Smooth muscle cell (in vitro differentiated cells): ENCODE data around the gene RBMS3. TPM values are rescaled to one million over a fixed set of nuclear protein-coding genes. Genes with fewer than 3 reads are reported as not detected.

Source experiments
- DNase-seq: peaks from one replicate; lab custom pipeline; 2025; ENCODE audit not compliant: unreplicated experiment; lab: John Stamatoyannopoulos, UW
- H2AFZ ChIP-seq: fragments of 200-600 bp; sonication (generic); 2 replicates; pipeline ENCODE4 v1.6.0; 2016; ENCODE audit warnings: antibody characterized with exemption, low read depth, mild to moderate bottlenecking
- H3F3A ChIP-seq: fragments of 200-600 bp; sonication (generic); 2 replicates; pipeline ENCODE4 v1.6.0; 2017; ENCODE audit warnings: antibody characterized with exemption, low read depth
- H3K27ac ChIP-seq: fragments of 200-600 bp; sonication (generic); 2 replicates; pipeline ENCODE4 v1.5.1; 2016; ENCODE audit warnings: low read depth, mild to moderate bottlenecking
- H3K27me3 ChIP-seq: fragments of 200-600 bp; sonication (generic); 2 replicates; pipeline ENCODE4 v1.6.1; 2016; ENCODE audit warnings: low read depth, mild to moderate bottlenecking
- H3K36me3 ChIP-seq: fragments of 200-600 bp; sonication (generic); 2 replicates; pipeline ENCODE4 v1.5.1; 2016; ENCODE audit warnings: low read depth
- H3K4me1 ChIP-seq: fragments of 200-600 bp; sonication (generic); 2 replicates; pipeline ENCODE4 v1.5.1; 2016; ENCODE audit warnings: low read depth
- H3K4me2 ChIP-seq: fragments of 200-600 bp; sonication (generic); 2 replicates; pipeline ENCODE4 v1.6.0; 2016; ENCODE audit warnings: mild to moderate bottlenecking
- H3K4me3 ChIP-seq: fragments of 200-600 bp; sonication (generic); 2 replicates; pipeline ENCODE4 v1.5.1; 2016; ENCODE audit warnings: mild to moderate bottlenecking
- H3K79me2 ChIP-seq: fragments of 200-600 bp; sonication (generic); 2 replicates; pipeline ENCODE4 v1.6.0; 2016; ENCODE audit warnings: low read depth, mild to moderate bottlenecking
- H3K9ac ChIP-seq: fragments of 200-600 bp; sonication (generic); 2 replicates; pipeline ENCODE4 v1.6.0; 2016; ENCODE audit warnings: low read depth
- H3K9me3 ChIP-seq: fragments of 200-600 bp; sonication (generic); replicated peaks from 2 replicates; pipeline ENCODE4 v1.5.1; 2016; ENCODE audit warnings: low read depth
- H4K20me1 ChIP-seq: fragments of 200-600 bp; sonication (generic); 2 replicates; pipeline ENCODE4 v1.6.0; 2016; ENCODE audit warnings: low read depth
- CTCF ChIP-seq: fragments of 200-600 bp; sonication (generic); IDR thresholded peaks from 2 replicates; pipeline ENCODE4 v1.5.1; 2017; ENCODE audit warnings: borderline replicate concordance, mild to moderate bottlenecking, antibody characterized with exemption; ENCODE audit not compliant: insufficient read depth, poor library complexity, severe bottlenecking
- WGBS: methylation state at CpG from one replicate; pipeline ENCODE4 v1.1.7; 2016; ENCODE audit warnings: low lambda C conversion rate; 5-methylcytosine and 5-hydroxymethylcytosine counted together
- polyA plus RNA-seq: library from polyadenylated mRNA; unstranded; fragments of >200 nt; fragmentation: Nextera tagmentation; extraction: Ambion mirVana; gene quantifications from 2 replicates; pipeline ENCODE4 v1.2.1, GENCODE V29; 2016
- total RNA-seq: library from RNA; depleted of rRNA; stranded (reverse); fragments of >200 nt; gene quantifications from 2 replicates; pipeline ENCODE4 v1.2.3, GENCODE V29; 2014

RBMS3 gene
- total and polyA plus RNA-seq, 2 experiments from 2014 or later, result 42.9 to 50.6 TPM

DNA sequence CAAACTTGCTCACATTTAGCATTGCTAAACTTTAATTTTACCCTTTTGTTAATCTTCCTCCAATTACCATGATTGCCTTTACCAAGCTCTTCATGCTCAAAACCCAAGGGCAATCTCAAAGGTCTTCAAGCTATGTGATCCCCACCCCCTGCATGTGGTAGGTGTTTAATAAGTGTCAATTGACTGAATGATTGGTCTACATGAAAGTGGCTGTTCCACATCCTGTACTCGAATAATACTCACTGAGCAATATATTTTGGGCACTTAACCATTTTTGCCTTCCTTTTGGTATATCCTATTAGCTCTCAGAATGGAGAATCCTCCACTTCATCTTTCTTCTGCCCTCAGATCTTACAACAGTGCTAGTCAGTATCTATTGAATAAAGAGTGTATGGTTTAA lies 17.1 kb downstream of the RBMS3 start:
- Histone ChIP-seq H3K4me3 (no peak overlapping the region), H3K27me3 (no peaks in the 10 kb centered on the region), H3F3A (no peaks in the 10 kb centered on the region), H4K20me1 (peaks cover 12% of the 10 kb centered on the region), H3K4me2 (no peak overlapping the region), H3K27ac (no peak overlapping the region), H3K4me1 (peaks cover 4% of the 10 kb centered on the region), H3K36me3 (no peaks in the 10 kb centered on the region), H2AFZ (no peak overlapping the region), H3K9ac (no peak overlapping the region), H3K9me3 (no peaks in the 10 kb centered on the region), H3K79me2 (peaks cover 100% of the 10 kb centered on the region)
- WGBS, result 89% methylated on average over 1 of the region's 1 CpG
- TF ChIP-seq CTCF, result no peak
- no peak for DNase-seq

- TF ChIP-seq CTCF, result no peak
- 63% methylated on average over 7 of the region's 7 CpGs for WGBS
- no peak overlapping the region for H3K4me2 ChIP-seq
- no peak overlapping the region for H3K9ac ChIP-seq
- peak overlapping the region; percentile 35 for H3K27ac ChIP-seq
- DNase-seq, result no peak
- H3K4me3 ChIP-seq, result no peak overlapping the region
- H3K27me3 ChIP-seq, result no peaks in the 10 kb centered on the region
- H3K4me1 ChIP-seq, result peaks cover 4% of the 10 kb centered on the region
- no peaks in the 10 kb centered on the region for H3K9me3 ChIP-seq
- no peaks in the 10 kb centered on the region for H3K36me3 ChIP-seq
- H3K79me2 ChIP-seq, result peaks cover 100% of the 10 kb centered on the region
- H3F3A ChIP-seq, result no peaks in the 10 kb centered on the region
- H4K20me1 ChIP-seq, result peaks cover 21% of the 10 kb centered on the region
- no peak overlapping the region for H2AFZ ChIP-seq
Observed at GRCh38 chr3:29301332-29302019, 20.6 kb downstream of the RBMS3 start.

GRCh38 chr3:29302619-29303018 lies 21.7 kb downstream of the RBMS3 start:
- no peak overlapping the region for H3K9ac ChIP-seq
- no peaks in the 10 kb centered on the region for H3K27me3 ChIP-seq
- no peaks in the 10 kb centered on the region for H3F3A ChIP-seq
- no peak for DNase-seq
- no peaks in the 10 kb centered on the region for H3K36me3 ChIP-seq
- H3K9me3 ChIP-seq, result no peaks in the 10 kb centered on the region
- H3K4me3 ChIP-seq, result no peak overlapping the region
- H2AFZ ChIP-seq, result no peak overlapping the region
- H3K79me2 ChIP-seq, result peaks cover 100% of the 10 kb centered on the region
- WGBS, result 100% methylated on average over 2 of the region's 2 CpGs
- H3K4me2 ChIP-seq, result no peak overlapping the region
- peaks cover 4% of the 10 kb centered on the region for H3K4me1 ChIP-seq
- peaks cover 33% of the 10 kb centered on the region for H4K20me1 ChIP-seq
- H3K27ac ChIP-seq, result no peak overlapping the region
- no peak for TF ChIP-seq CTCF

DNA sequence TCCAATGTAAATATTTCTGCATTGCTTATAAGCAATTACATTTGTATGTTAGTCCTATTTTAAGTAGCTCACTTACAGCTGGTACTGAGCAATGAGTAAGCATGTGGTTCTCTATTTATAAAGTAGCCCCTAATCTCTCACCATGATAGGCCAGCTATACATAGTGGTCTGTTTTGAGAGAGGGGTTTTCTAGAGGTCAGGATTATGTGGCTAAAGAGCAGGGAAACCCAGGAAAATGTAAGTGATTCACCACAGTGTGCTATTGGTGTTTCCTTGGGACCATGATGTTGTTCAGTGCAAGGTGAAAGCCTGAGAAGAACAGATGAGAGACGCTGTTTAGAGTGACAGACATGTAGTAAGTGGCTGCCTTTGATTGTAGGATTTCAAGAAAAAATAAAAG lies 26.4 kb downstream of the RBMS3 start:
- no peak overlapping the region for H3K9ac ChIP-seq
- peak overlapping the region; percentile 71 for H3K4me2 ChIP-seq
- peaks cover 51% of the 10 kb centered on the region for H4K20me1 ChIP-seq
- no peaks in the 10 kb centered on the region for H3K9me3 ChIP-seq
- H3K27me3 ChIP-seq, result no peaks in the 10 kb centered on the region
- TF ChIP-seq CTCF, result no peak
- no peaks in the 10 kb centered on the region for H3K36me3 ChIP-seq
- H3K27ac ChIP-seq, result peak overlapping the region; percentile 56
- H3F3A ChIP-seq, result no peaks in the 10 kb centered on the region
- H3K79me2 ChIP-seq, result peaks cover 100% of the 10 kb centered on the region
- H3K4me3 ChIP-seq, result no peak overlapping the region
- no peak overlapping the region for H2AFZ ChIP-seq
- no peaks in the 10 kb centered on the region for H3K4me1 ChIP-seq
- DNase-seq, result no peak
- WGBS, result 84% methylated on average over 1 of the region's 1 CpG
